WTC11 (cell line): ENCODE results near the gene CD84. TPM values are rescaled to one million over a fixed set of nuclear protein-coding genes. Genes with fewer than 3 reads are reported as not detected.
"Not testable (repeated sequence)": the region's sequence is repeated elsewhere in the genome, so short reads cannot be mapped to it uniquely, and the experiment has no call there.

Source experiments
- ATAC-seq: fragments of 200-7000 bp; cut with Tn5 transposase; 2 replicates; pipeline ENCODE4 v1.10.0; 2021; ENCODE audit warnings: mild to moderate bottlenecking, moderate library complexity
- CTCF ChIA-PET: fragments of 300-600 bp; sonication (Branson Sonifier 250); formaldehyde crosslinking; loops from one replicate; lab custom pipeline; 2021; ENCODE audit warnings: antibody characterized with exemption; lab: Charles Lee
- POLR2A ChIA-PET: fragments of 350-600 bp; sonication (Branson Sonifier 250); formaldehyde crosslinking; loops from one replicate; lab custom pipeline; 2021; ENCODE audit warnings: antibody characterized with exemption; lab: Charles Lee
- DNase-seq: peaks from one replicate; pipeline ENCODE4 v3.0.0; 2021; ENCODE audit warnings: low spot score
- H3K27ac Mint-ChIP-seq: 2 replicates; pipeline ENCODE4 v1.8.0; 2021; ENCODE audit warnings: mixed read lengths
- H3K27me3 Mint-ChIP-seq: 2 replicates; pipeline ENCODE4 v1.8.0; 2021; ENCODE audit warnings: low read depth, mild to moderate bottlenecking, moderate library complexity, mixed read lengths
- H3K36me3 Mint-ChIP-seq: 2 replicates; pipeline ENCODE4 v1.8.0; 2021; ENCODE audit warnings: mixed read lengths
- H3K4me1 Mint-ChIP-seq: 2 replicates; pipeline ENCODE4 v1.8.0; 2022; ENCODE audit warnings: mixed read lengths
- H3K4me3 Mint-ChIP-seq: 2 replicates; pipeline ENCODE4 v1.8.0; 2021; ENCODE audit warnings: mild to moderate bottlenecking, moderate library complexity, mixed read lengths
- H3K9me3 Mint-ChIP-seq: 2 replicates; pipeline ENCODE4 v1.8.0; 2021; ENCODE audit warnings: mixed read lengths
- ATF1 ChIP-seq: sonication (generic); formaldehyde crosslinking; IDR thresholded peaks from 2 replicates; pipeline ENCODE4 v1.8.1; 2023; ENCODE audit warnings: mild to moderate bottlenecking, moderate library complexity, missing genetic modification reagents
- CBFB ChIP-seq: sonication (generic); formaldehyde crosslinking; IDR thresholded peaks from 2 replicates; pipeline ENCODE4 v1.8.1; 2022; ENCODE audit warnings: mild to moderate bottlenecking, low read depth, missing genetic modification reagents
- CREB1 ChIP-seq: sonication (generic); formaldehyde crosslinking; IDR thresholded peaks from 2 replicates; pipeline ENCODE4 v1.8.0; 2023; ENCODE audit warnings: mild to moderate bottlenecking, missing genetic modification reagents
- E2F4 ChIP-seq: sonication (generic); formaldehyde crosslinking; IDR thresholded peaks from 2 replicates; pipeline ENCODE4 v1.8.1; 2022; ENCODE audit warnings: low read depth, mild to moderate bottlenecking, moderate library complexity, missing genetic modification reagents, borderline replicate concordance
- FOXK1 ChIP-seq: sonication (generic); formaldehyde crosslinking; IDR thresholded peaks from 2 replicates; pipeline ENCODE4 v1.8.0; 2022; ENCODE audit warnings: mild to moderate bottlenecking, moderate library complexity, missing genetic modification reagents
- GRHL2 ChIP-seq: fragments of 250-450 bp; sonication (Bioruptor Pico); IDR thresholded peaks from 2 replicates; pipeline ENCODE4 v1.8.0; 2022; ENCODE audit warnings: mild to moderate bottlenecking, moderate library complexity; ENCODE audit not compliant: insufficient replicate concordance, severe bottlenecking
- GTF2I ChIP-seq: fragments of 250-450 bp; sonication (Bioruptor Pico); conservative IDR thresholded peaks from 2 replicates; pipeline ENCODE4 v1.4.0; 2021; ENCODE audit warnings: mild to moderate bottlenecking
- HMGA2 ChIP-seq: fragments of 250-450 bp; sonication (Bioruptor Pico); IDR thresholded peaks from 2 replicates; pipeline ENCODE4 v1.4.0; 2021; ENCODE audit warnings: mild to moderate bottlenecking, moderate library complexity
- JAZF1 ChIP-seq: fragments of 250-450 bp; sonication (Bioruptor Pico); IDR thresholded peaks from 2 replicates; pipeline ENCODE4 v1.9.0; 2021; ENCODE audit warnings: moderate library complexity, mild to moderate bottlenecking, inconsistent platforms
- NFATC4 ChIP-seq: fragments of 250-450 bp; sonication (Bioruptor Pico); IDR thresholded peaks from 2 replicates; pipeline ENCODE4 v1.9.0; 2021; ENCODE audit warnings: mild to moderate bottlenecking
- NFE2L1 ChIP-seq: sonication (generic); formaldehyde crosslinking; IDR thresholded peaks from 2 replicates; pipeline ENCODE4 v1.8.1; 2023; ENCODE audit warnings: missing genetic modification reagents
- NFYB ChIP-seq: sonication (generic); formaldehyde crosslinking; conservative IDR thresholded peaks from 2 replicates; pipeline ENCODE4 v1.8.0; 2022; ENCODE audit warnings: low read depth, missing genetic modification reagents
- NR1H2 ChIP-seq: sonication (generic); formaldehyde crosslinking; IDR thresholded peaks from 2 replicates; pipeline ENCODE4 v1.9.0; 2021; ENCODE audit warnings: mild to moderate bottlenecking, moderate library complexity, missing genetic modification reagents
- NR2C2 ChIP-seq: sonication (generic); formaldehyde crosslinking; IDR thresholded peaks from 2 replicates; pipeline ENCODE4 v1.8.0; 2022; ENCODE audit warnings: mild to moderate bottlenecking, missing genetic modification reagents
- NR3C1 ChIP-seq: sonication (generic); formaldehyde crosslinking; conservative IDR thresholded peaks from 2 replicates; pipeline ENCODE4 v1.8.1; 2023; ENCODE audit warnings: low read depth, mild to moderate bottlenecking, missing genetic modification reagents
- OVOL2 ChIP-seq: fragments of 250-450 bp; sonication (Bioruptor Pico); IDR thresholded peaks from 2 replicates; pipeline ENCODE4 v1.9.0; 2021; ENCODE audit warnings: mild to moderate bottlenecking, borderline replicate concordance
- RORB ChIP-seq: fragments of 250-450 bp; sonication (Bioruptor Pico); IDR thresholded peaks from 2 replicates; pipeline ENCODE4 v1.9.0; 2021; ENCODE audit warnings: mild to moderate bottlenecking
- ZBTB43 ChIP-seq: sonication (generic); formaldehyde crosslinking; IDR thresholded peaks from 2 replicates; pipeline ENCODE4 v1.8.1; 2023; ENCODE audit warnings: mild to moderate bottlenecking, missing genetic modification reagents
- ZMAT4 ChIP-seq: fragments of 250-450 bp; sonication (Bioruptor Pico); IDR thresholded peaks from 2 replicates; pipeline ENCODE4 v1.9.0; 2021; ENCODE audit warnings: mild to moderate bottlenecking
- ZNF219 ChIP-seq: sonication (generic); formaldehyde crosslinking; IDR thresholded peaks from 2 replicates; pipeline ENCODE4 v1.8.0; 2023; ENCODE audit warnings: missing genetic modification reagents, mild to moderate bottlenecking, borderline replicate concordance
- ZNF281 ChIP-seq: sonication (generic); formaldehyde crosslinking; IDR thresholded peaks from 2 replicates; pipeline ENCODE4 v1.8.0; 2023; ENCODE audit warnings: mild to moderate bottlenecking, missing genetic modification reagents
- total RNA-seq: library from RNA; stranded (reverse); gene quantifications from 3 replicates; pipeline ENCODE4 v1.2.3, GENCODE V29; 2021
- TF ChIP-seq, protein P1 (sequence below): sonication (generic); formaldehyde crosslinking; IDR thresholded peaks from 2 replicates; pipeline ENCODE4 v1.8.0; 2022; ENCODE audit warnings: mild to moderate bottlenecking, missing genetic modification reagents

CD84 gene
- total RNA-seq, 1 experiment from 2014 or later = 0.17 TPM

- H3K4me1 Mint-ChIP-seq = no peaks in the 10 kb centered on the region
- H3K9me3 Mint-ChIP-seq = peaks cover 20% of the 10 kb centered on the region
- H3K27me3 Mint-ChIP-seq = peaks cover 12% of the 10 kb centered on the region
- peaks cover 14% of the 10 kb centered on the region for H3K36me3 Mint-ChIP-seq
- POLR2A ChIA-PET = no interaction called here
- DNase-seq = no peak
- no peak for TF ChIP-seq ZBTB43 (CRISPR knock-in tag)
- TF ChIP-seq ZMAT4 (CRISPR knock-in tag) = no peak
- no peak for TF ChIP-seq NR3C1 (CRISPR knock-in tag)
- no peak for TF ChIP-seq CBFB (CRISPR knock-in tag)
- TF ChIP-seq HMGA2 (CRISPR knock-in tag) = no peak
- TF ChIP-seq, protein P1, sequence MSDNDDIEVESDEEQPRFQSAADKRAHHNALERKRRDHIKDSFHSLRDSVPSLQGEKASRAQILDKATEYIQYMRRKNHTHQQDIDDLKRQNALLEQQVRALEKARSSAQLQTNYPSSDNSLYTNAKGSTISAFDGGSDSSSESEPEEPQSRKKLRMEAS (CRISPR knock-in tag) = no peak
- no peak for TF ChIP-seq NFYB (CRISPR knock-in tag)
- no peak for TF ChIP-seq E2F4 (CRISPR knock-in tag)
- TF ChIP-seq, all 79 proteins: peak for 0
- H3K27ac Mint-ChIP-seq = no peak overlapping the region
- no peak overlapping the region for H3K4me3 Mint-ChIP-seq
- CTCF ChIA-PET = interaction anchor here (0.7 kb wide), 1 partner anchor 50 kb away, joined by 3 read pairs; no protein-coding TSS in a partner anchor
- no peak for ATAC-seq
Measured at GRCh38 chr1:160500321-160500990, 78.8 kb downstream of the CD84 start.

DNA sequence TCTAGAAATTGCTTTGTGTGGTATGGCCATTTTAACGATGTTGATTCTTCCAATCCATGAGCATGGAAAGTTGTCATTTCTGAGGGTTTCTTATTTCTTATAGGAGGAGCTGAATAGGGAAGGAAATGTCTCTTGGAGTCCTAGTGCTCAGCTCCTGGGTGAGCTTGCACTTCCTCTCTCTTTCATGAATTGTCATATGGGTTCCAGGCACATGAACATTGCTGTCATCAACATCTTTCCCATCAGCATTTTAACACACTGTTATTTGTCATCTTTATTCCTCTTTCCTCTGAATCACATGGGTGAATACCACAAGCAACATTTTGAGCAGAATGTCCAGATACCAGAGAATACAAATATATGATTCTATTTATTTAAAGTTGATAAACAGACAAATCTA, 79.7 kb downstream of the CD84 start:
- H3K4me1 Mint-ChIP-seq = no peaks in the 10 kb centered on the region
- CTCF ChIA-PET = interaction anchor here (0.7 kb wide), 1 partner anchor 51 kb away, joined by 3 read pairs; no protein-coding TSS in a partner anchor
- no peak for ATAC-seq

DNA sequence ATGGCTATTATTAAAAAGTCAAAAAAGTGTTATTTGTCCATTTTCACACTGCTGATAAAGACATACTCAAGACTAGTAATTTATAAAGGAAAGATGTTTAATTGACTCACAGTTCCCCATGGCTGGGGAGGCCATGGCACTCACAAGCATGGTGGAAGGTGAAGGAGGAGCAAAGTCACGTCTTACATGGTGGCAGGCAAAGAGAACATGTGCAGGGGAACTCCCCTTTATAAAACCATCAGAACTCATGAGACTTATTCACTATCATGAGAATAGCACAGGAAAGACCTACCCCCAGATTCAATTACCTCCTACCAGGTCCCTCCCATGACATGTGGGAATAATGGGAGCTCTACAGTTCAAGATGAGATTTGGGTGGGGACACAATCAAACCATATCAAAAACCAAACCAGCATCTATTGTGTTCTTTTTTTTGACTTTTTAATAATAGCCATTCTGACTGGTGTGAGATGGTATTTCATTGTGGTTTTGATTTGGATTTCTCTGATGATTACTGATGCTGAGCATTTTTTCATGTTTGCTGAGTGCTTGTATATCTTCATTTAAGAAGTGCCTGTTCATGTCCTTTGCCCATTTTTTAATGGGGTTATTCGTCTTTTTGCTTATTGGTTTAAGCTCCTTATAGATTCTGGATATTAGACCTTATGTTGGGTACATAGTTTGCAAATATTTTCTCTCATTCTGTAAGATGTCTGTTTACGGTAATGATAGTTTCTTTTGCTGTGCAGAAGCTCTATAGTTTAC, 80.8 kb downstream of the CD84 start:
- POLR2A ChIA-PET, H3K27ac Mint-ChIP-seq, ATAC-seq, H3K4me3 Mint-ChIP-seq, CTCF ChIA-PET, H3K4me1 Mint-ChIP-seq, DNase-seq: not testable (repeated sequence)
- H3K36me3 Mint-ChIP-seq = peaks cover 14% of the 10 kb centered on the region
- peaks cover 12% of the 10 kb centered on the region for H3K27me3 Mint-ChIP-seq
- H3K9me3 Mint-ChIP-seq = peaks cover 19% of the 10 kb centered on the region

More for the DNA sequence above, 79.7 kb downstream of the CD84 start:
- peaks cover 14% of the 10 kb centered on the region for H3K36me3 Mint-ChIP-seq
- peaks cover 12% of the 10 kb centered on the region for H3K27me3 Mint-ChIP-seq
- peaks cover 19% of the 10 kb centered on the region for H3K9me3 Mint-ChIP-seq
- POLR2A ChIA-PET = no interaction called here
- no peak for DNase-seq
- no peak overlapping the region for H3K4me3 Mint-ChIP-seq
- no peak for TF ChIP-seq NFE2L1
- no peak for TF ChIP-seq CREB1 (CRISPR knock-in tag)
- no peak for TF ChIP-seq JAZF1 (CRISPR knock-in tag)
- no peak for TF ChIP-seq RORB (CRISPR knock-in tag)
- TF ChIP-seq, all 79 proteins: peak for 0
- no peak overlapping the region for H3K27ac Mint-ChIP-seq

- no peak overlapping the region for H3K4me3 Mint-ChIP-seq
- ChIA-PET CTCF (no interaction called here), POLR2A (no interaction called here)
- DNase-seq (no peak), ATAC-seq (no peak)
- peaks cover 14% of the 10 kb centered on the region for H3K36me3 Mint-ChIP-seq
- H3K27me3 Mint-ChIP-seq = no peaks in the 10 kb centered on the region
- H3K27ac Mint-ChIP-seq = no peak overlapping the region
- H3K9me3 Mint-ChIP-seq = peaks cover 19% of the 10 kb centered on the region
- no peaks in the 10 kb centered on the region for H3K4me1 Mint-ChIP-seq
- no peak for TF ChIP-seq NFATC4
- no peak for TF ChIP-seq NR1H2 (CRISPR knock-in tag)
- no peak for TF ChIP-seq FOXK1 (CRISPR knock-in tag)
- TF ChIP-seq GRHL2 = no peak
- no peak for TF ChIP-seq ZNF281 (CRISPR knock-in tag)
- no peak for TF ChIP-seq NR2C2 (CRISPR knock-in tag)
- TF ChIP-seq GTF2I = no peak
- no peak for TF ChIP-seq OVOL2
- TF ChIP-seq, protein P1 (CRISPR knock-in tag) = no peak
- TF ChIP-seq ZNF219 (CRISPR knock-in tag) = no peak
- no peak for TF ChIP-seq ATF1 (CRISPR knock-in tag)
Measured at GRCh38 chr1:160496334-160496733, 83.0 kb downstream of the CD84 start.
